Measurements from ENCODE around the gene LAMC3.

LAMC3 gene

DNA sequence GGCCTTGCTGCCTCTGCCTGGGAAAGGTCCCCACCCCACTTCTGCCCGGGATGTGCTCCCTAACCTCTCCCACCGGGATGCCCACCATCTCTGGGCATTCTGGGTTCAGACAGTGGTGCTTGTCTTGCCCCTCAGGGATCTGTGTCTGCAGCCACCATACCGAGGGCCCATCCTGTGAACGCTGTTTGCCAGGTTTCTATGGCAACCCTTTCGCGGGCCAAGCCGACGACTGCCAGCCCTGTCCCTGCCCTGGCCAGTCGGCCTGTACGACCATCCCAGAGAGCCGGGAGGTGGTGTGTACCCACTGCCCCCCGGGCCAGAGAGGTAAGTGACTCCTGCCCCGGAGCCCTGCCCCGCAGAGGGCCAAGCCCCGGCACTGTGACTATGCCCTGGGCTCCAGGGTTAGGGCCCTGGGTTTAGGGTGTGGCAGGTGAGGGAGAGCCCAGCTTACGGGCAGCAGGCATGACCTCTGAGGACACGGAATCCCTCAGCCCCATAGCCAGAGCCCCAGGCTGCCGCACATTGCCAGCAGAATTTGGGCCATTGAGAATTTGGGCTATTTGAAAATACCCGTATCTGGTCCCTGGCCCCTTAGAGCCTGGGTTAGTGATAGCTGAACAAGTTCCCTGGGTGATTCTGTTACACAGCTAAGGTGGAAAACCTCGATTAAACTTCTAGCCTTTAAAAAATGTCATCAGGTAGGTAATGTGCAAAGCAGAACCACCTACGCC, 52.1 kb downstream of the LAMC3 start:
- H3K4me3 Mint-ChIP-seq = no peak overlapping the region
- H3K9me3 Mint-ChIP-seq = no peaks in the 10 kb centered on the region
- peaks cover 10% of the 10 kb centered on the region for H3K36me3 Mint-ChIP-seq (ENCODE audit: low read depth)
- H3K27ac Mint-ChIP-seq = no peak overlapping the region
- H3K27me3 Mint-ChIP-seq (ENCODE audit: low read depth) = peaks cover 4% of the 10 kb centered on the region
- no peaks in the 10 kb centered on the region for H3K4me1 Mint-ChIP-seq
- TF ChIP-seq, protein P1, sequence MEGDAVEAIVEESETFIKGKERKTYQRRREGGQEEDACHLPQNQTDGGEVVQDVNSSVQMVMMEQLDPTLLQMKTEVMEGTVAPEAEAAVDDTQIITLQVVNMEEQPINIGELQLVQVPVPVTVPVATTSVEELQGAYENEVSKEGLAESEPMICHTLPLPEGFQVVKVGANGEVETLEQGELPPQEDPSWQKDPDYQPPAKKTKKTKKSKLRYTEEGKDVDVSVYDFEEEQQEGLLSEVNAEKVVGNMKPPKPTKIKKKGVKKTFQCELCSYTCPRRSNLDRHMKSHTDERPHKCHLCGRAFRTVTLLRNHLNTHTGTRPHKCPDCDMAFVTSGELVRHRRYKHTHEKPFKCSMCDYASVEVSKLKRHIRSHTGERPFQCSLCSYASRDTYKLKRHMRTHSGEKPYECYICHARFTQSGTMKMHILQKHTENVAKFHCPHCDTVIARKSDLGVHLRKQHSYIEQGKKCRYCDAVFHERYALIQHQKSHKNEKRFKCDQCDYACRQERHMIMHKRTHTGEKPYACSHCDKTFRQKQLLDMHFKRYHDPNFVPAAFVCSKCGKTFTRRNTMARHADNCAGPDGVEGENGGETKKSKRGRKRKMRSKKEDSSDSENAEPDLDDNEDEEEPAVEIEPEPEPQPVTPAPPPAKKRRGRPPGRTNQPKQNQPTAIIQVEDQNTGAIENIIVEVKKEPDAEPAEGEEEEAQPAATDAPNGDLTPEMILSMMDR (IDR thresholded peaks at IDR 0.05; ENCODE audit: unreplicated experiment in 3 of 3) = no peak

DNA sequence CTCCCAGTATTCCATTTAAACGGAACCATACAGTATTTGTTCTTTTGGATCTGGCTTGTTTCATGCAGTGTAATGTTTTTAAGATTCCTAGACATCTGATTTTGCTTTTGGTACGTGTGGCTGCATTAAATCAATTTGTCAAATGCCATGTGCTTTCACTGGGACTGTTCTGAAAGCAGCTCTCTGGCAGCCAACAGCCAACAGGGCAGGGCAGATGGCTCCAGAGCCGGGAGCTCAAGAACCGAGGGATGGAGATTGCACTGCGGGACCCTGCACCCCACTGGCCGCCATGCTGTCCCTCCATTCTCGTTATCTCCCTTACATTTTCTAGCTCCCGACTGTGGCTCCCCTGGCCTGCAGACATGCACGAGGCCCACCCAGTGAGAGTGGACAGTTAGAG, 54.0 kb downstream of the LAMC3 start:
- H3K9me3 Mint-ChIP-seq = no peaks in the 10 kb centered on the region
- H3K4me1 Mint-ChIP-seq = no peaks in the 10 kb centered on the region
- peaks cover 10% of the 10 kb centered on the region for H3K36me3 Mint-ChIP-seq (ENCODE audit: low read depth)
- H3K27ac Mint-ChIP-seq = no peak overlapping the region
- H3K27me3 Mint-ChIP-seq (ENCODE audit: low read depth) = peaks cover 4% of the 10 kb centered on the region
- TF ChIP-seq, protein P1 (IDR thresholded peaks at IDR 0.05; ENCODE audit: unreplicated experiment in 3 of 3) = no peak
- no peak overlapping the region for H3K4me3 Mint-ChIP-seq

DNA sequence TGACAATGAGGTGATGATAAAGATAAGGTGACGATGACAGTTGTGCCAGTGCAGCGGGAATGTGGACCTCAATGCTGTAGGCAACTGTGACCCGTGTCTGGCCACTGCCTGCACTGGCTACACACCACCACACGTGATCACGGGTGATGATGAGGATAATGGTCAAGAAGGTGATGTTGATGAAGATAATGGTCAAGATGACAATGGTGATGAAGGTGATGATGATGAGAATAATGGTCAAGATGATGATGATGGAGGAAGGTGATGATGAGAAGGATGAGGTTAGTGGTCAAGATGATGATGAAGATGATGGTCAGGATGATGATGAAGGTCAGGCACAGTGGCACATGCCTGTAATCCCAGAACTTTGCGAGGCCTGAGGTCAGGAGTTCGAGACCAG, 56.6 kb downstream of the LAMC3 start:
- Mint-ChIP-seq H3K4me3 (no peak overlapping the region), H3K27me3 (ENCODE audit: low read depth) (peaks cover 4% of the 10 kb centered on the region), H3K4me1 (no peaks in the 10 kb centered on the region), H3K9me3 (no peaks in the 10 kb centered on the region), H3K27ac (no peak overlapping the region), H3K36me3 (ENCODE audit: low read depth) (peaks cover 10% of the 10 kb centered on the region)
- TF ChIP-seq, protein P1 (IDR thresholded peaks at IDR 0.05; ENCODE audit: unreplicated experiment in 3 of 3) = no peak

DNA sequence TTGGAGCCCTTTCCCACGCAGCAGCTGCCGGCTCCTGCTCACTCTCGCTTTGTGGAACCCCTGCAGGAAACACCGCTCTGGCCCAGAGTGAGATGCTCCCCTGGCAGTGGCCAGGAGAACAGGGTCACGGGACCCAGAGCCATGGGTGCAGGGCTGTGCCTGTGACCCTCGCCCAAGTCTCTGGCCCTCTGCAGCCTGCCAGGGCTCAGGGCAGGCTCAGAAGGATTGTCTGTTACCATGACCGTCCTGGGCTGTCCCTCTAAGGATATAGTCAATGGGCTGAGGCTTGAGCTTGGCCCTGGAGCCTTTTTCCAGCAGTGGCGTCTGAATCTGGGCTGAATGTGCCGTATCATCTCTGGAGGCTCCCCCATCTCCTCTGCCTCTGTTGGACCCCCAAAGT, 58.7 kb downstream of the LAMC3 start:
- no peaks in the 10 kb centered on the region for H3K9me3 Mint-ChIP-seq
- TF ChIP-seq, protein P1 (IDR thresholded peaks at IDR 0.05; ENCODE audit: unreplicated experiment in 3 of 3) = no peak
- no peak overlapping the region for H3K27ac Mint-ChIP-seq
- peaks cover 10% of the 10 kb centered on the region for H3K36me3 Mint-ChIP-seq (ENCODE audit: low read depth)
- H3K4me1 Mint-ChIP-seq = no peaks in the 10 kb centered on the region
- H3K27me3 Mint-ChIP-seq (ENCODE audit: low read depth) = peaks cover 4% of the 10 kb centered on the region
- no peak overlapping the region for H3K4me3 Mint-ChIP-seq

DNA sequence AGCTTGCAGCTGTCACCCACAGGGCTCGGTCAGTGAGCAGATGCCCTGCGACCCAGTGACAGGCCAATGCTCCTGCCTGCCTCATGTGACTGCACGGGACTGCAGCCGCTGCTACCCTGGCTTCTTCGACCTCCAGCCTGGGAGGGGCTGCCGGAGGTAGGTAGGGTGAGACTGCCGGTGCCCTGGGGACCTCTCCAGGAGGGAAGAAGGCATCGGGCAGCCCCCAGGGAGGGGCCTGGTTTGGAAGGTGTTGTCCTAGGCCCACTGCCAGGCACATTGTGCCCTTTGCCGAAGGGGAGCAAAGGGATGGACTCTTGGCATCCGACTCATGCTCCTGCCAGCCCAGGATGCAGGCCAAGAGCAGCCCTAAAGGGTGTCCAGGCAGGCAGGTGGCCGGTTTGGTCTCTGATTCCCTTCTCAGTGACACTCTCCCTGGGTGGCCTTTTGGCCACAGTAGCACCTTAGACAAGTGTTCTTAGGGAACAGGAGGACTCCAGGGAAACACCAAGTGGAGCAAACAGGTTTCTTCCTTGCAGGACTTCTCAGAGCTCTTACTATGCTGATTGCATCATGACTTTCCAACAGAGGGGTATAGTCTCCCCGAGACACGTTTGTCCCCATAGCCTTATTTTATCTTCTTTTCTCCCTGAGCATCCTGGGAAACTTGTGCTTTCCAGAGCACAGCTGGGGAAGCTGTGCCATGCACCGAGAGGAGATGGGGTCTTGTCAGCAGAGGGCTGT, 59.3 kb downstream of the LAMC3 start:
- peaks cover 4% of the 10 kb centered on the region for H3K27me3 Mint-ChIP-seq (ENCODE audit: low read depth)
- no peaks in the 10 kb centered on the region for H3K9me3 Mint-ChIP-seq
- H3K36me3 Mint-ChIP-seq (ENCODE audit: low read depth) = peaks cover 6% of the 10 kb centered on the region
- H3K4me3 Mint-ChIP-seq = no peak overlapping the region
- no peak overlapping the region for H3K27ac Mint-ChIP-seq
- H3K4me1 Mint-ChIP-seq = no peaks in the 10 kb centered on the region
- TF ChIP-seq, protein P1 (IDR thresholded peaks at IDR 0.05; ENCODE audit: unreplicated experiment in 3 of 3) = no peak

All from nephron (organoid).